Femur (tissue), 1 donor: ENCODE measurements around the gene ACSM5.
"Not testable (repeated sequence)": the region's sequence is repeated elsewhere in the genome, so short reads cannot be mapped to it uniquely, and the experiment has no call there.

Experiments used
- DNase-seq: peaks from one replicate; pipeline ENCODE4 v3.0.0-alpha.2; 2017

Gene ACSM5

DNA sequence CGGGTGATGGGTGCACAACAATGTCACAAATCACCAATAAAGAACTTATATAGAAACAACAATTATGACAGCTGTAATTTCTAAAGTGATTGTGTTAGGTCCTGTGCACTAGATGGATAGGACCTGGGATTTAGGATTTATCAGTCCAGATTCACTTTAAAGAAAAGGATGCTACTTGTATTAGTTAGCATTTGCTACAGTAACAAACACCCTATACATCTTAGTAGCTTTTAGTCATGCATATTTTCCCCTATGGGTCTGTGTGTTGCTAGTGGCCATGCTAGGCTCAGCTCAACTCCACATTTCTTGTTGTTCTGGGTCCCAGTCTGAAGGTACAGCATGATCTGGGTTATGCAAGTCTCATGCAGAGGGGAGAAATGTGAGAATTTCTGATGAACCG lies 49.9 kb downstream of the ACSM5 start:
- DNase-seq = not testable (repeated sequence)

DNA sequence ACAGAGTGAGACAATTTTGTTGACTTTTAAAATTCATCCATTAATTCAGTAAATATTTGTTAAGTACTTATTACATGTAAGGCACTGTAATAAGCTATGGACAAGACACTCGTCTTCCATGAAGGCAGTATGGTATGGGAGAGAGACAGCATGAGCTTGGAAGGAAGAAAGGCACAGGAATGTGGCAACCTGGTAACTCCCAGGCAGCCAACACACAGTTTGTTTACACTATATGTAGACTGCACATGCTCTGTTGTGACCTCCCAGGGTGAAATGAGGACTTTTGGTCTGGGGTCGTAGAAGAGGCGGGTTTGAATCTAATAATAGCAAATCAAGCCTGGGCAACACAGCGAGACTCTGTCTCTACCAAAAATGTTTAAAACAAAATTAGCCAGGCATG lies 51.0 kb downstream of the ACSM5 start:
- not testable (repeated sequence) for DNase-seq

DNA sequence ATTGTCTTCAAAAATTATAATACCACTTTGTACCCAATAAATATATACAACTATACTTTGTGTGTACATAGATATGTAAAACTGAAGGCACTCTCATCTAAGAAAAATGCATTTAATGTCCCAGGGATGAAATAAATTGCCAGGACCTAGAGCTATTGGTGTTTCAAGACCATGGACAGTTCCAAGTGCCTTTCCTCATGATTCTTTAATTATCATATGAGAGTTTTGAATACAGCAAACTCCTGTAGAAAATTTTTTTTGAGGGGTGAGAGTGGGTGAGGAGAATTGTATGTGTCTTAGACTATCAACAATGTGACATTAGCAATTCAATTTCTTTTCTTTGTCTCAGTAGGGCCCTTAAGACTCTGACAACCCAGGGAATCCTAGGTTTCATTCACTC lies 59.6 kb downstream of the ACSM5 start:
- not testable (repeated sequence) for DNase-seq

DNA sequence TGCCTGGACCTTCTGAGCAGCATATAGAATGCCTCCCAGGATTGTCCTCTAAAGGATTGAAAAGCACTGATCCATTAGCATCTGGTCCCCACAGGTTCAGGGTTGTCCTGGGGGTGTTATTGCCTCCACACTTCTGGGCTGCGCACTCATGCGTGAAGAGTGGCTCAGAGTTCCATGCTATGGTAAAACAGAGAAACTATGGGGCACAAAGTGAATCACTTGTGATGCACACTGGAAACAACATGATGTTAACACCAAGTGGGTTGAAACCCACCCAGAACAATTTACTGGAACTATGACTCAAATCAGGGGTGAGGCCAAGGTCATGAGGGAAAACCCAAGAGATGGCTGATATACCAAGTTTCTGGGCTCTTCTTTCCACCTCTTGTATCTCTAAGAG lies 60.6 kb downstream of the ACSM5 start:
- DNase-seq = not testable (repeated sequence)

DNA sequence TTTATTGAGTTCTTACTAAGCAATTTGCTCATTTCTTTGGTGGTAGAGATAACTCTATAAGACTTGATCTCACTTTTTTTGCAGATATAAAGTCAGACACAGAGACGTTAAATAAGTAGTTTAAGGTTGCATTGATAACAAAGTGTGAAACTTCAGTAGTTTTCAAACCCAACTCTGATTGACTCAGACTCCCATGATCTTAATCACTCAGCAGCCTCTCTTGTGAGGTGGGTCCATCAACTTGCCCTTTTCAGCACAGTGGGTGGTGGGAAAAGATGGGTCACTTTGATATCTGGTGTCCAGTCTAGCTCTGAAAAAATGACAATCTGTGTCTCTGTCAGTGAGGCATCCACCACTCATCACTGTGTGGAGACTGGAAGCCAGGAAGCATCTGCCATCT lies 61.4 kb downstream of the ACSM5 start:
- not testable (repeated sequence) for DNase-seq

DNA sequence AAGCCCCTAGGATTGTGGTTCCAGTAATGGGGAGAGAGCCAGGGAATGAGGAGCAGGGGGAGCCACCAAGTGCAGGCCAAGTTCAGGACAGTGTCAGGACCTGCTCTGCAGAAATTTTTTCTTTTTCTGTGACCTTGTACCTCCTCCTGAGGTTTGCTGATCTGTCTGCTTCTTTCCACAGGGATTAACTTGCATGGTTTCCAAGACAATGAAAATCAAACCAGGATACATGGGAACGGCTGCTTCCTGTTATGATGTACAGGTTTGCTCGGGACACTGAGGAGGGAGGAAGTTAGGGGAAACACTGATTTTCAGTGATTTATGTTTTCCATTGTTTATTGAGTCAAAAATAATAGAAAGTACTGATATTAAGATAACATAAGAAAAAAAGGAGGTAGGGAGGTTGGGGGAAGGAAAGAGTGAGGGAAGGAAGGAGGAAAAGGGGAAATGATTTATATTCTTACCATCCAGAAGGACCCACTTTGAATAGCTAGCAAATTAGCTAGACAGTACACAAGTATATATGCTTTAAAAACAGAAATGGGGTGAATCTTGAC lies 67.9 kb downstream of the ACSM5 start:
- DNase-seq = not testable (repeated sequence)

DNA sequence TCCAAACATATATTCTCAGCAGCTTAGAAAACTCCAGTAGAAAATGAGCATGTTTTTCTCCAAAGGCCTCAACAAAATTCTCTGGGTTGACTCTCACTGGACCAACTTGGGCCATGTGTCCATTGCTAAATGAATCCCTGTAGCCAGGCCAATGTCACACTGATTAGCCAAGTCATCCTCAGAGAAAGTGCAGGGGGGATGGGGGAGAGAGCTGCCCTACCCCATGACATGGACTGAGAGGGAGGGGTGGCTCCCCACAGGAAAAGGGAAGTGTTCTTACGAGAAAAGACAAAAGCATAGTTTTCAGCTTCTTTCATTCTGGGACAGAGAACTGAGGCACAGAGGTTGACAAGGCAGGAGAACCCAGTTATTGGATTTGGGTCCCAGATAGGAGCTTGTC lies 74.7 kb downstream of the ACSM5 start:
- not testable (repeated sequence) for DNase-seq

DNA sequence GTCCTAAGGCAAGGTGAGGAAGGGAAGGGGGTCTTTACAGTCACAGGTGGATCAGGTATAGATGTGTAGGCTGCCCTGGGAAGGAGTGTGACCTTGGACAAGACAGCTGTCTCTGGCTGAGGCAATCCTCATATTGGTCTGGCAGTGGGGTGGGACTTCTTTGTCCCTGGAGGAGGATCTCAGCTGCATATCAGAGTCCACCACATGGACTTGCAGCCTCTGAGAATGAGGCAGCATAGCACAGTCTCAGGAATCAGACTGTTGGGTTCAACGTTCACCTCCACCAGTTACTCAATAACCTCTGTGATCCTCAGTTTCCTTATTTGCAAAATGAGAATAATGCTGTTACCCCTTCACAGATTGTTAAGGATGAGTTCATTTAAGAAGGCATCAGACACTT lies 75.4 kb downstream of the ACSM5 start:
- DNase-seq = no peak

DNA sequence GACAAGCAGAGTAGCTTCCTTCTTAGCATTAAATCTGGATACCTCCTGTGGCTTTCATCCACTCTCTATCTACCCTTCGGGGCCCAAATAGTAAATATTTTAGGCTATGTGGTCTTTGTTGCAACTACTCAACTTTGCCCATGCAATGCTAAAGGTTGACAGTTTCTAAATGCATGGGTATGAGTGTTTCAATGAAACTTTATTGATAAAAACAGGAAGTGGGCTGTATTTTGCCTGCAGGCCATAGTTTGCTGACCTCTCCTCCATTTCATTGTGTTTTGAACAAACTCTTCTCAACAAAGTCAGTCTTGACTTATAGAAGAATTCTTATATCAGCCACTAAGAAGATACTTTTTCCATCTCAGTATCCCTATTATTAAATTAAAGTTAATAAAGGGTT lies 76.1 kb downstream of the ACSM5 start:
- no peak for DNase-seq
